Central memory CD8-positive, alpha-beta T cell (primary cell): ENCODE measurements around the gene SLX9.

ENCODE experiments used
- ATAC-seq: fragments of 150-1000 bp; cut with Tn5 transposase; replicated peaks from 2 replicates; pipeline ENCODE4 v1.10.0; 2022; ENCODE audit warnings: mild to moderate bottlenecking, moderate FRiP score, moderate number of reproducible peaks; ENCODE audit not compliant: poor library complexity, severe bottlenecking; ENCODE audit errors: extremely low read depth
- DNase-seq, 2 donors: peaks; one replicate each; pipeline ENCODE4 v3.0.0; 2021; ENCODE audit warnings: low spot score in 2 of 2
- H3K27ac Mint-ChIP-seq: one replicate; pipeline ENCODE4 v1.8.0; 2022; ENCODE audit warnings: low read depth, mild to moderate bottlenecking, moderate library complexity, mixed read lengths
- H3K27me3 Mint-ChIP-seq: one replicate; pipeline ENCODE4 v1.8.0; 2022; ENCODE audit warnings: mixed read lengths
- H3K36me3 Mint-ChIP-seq: one replicate; pipeline ENCODE4 v1.8.0; 2022; ENCODE audit warnings: mild to moderate bottlenecking, moderate library complexity, mixed read lengths; ENCODE audit not compliant: insufficient read depth
- H3K4me1 Mint-ChIP-seq: one replicate; pipeline ENCODE4 v1.8.0; 2022; ENCODE audit warnings: mixed read lengths
- H3K4me3 Mint-ChIP-seq: one replicate; pipeline ENCODE4 v1.8.0; 2022; ENCODE audit warnings: mild to moderate bottlenecking, moderate library complexity, mixed read lengths
- H3K9me3 Mint-ChIP-seq: one replicate; pipeline ENCODE4 v1.8.0; 2022; ENCODE audit warnings: mixed read lengths

SLX9 gene

GRCh38 chr21:44983421-44984206 is 43.8 kb downstream of the SLX9 start:
- DNase-seq: no peak
- H3K9me3 Mint-ChIP-seq: no peaks in the 10 kb centered on the region

GRCh38 chr21:44984428-44984791 is 44.6 kb downstream of the SLX9 start:
- no peaks in the 10 kb centered on the region for H3K9me3 Mint-ChIP-seq
- H3K27ac Mint-ChIP-seq: no peak overlapping the region
- H3K27me3 Mint-ChIP-seq: no peaks in the 10 kb centered on the region
- H3K36me3 Mint-ChIP-seq: no peaks in the 10 kb centered on the region
- H3K4me3 Mint-ChIP-seq: no peak overlapping the region
- ATAC-seq (no peak), DNase-seq (no peak)
- H3K4me1 Mint-ChIP-seq: no peaks in the 10 kb centered on the region

More at GRCh38 chr21:44983421-44984206, 43.8 kb downstream of the SLX9 start:
- no peak for ATAC-seq
- no peaks in the 10 kb centered on the region for H3K36me3 Mint-ChIP-seq
- H3K27ac Mint-ChIP-seq: no peak overlapping the region
- H3K4me1 Mint-ChIP-seq: no peaks in the 10 kb centered on the region
- no peak overlapping the region for H3K4me3 Mint-ChIP-seq
- H3K27me3 Mint-ChIP-seq: no peaks in the 10 kb centered on the region

- no peaks in the 10 kb centered on the region for H3K4me1 Mint-ChIP-seq
- no peaks in the 10 kb centered on the region for H3K36me3 Mint-ChIP-seq
- ATAC-seq: no peak
- no peak overlapping the region for H3K27ac Mint-ChIP-seq
- H3K4me3 Mint-ChIP-seq: no peak overlapping the region
- H3K27me3 Mint-ChIP-seq: no peaks in the 10 kb centered on the region
- no peaks in the 10 kb centered on the region for H3K9me3 Mint-ChIP-seq
- DNase-seq: no peak
Observed at GRCh38 chr21:44984792-44985440, 45.1 kb downstream of the SLX9 start.

GRCh38 chr21:44985441-44986401 is 45.9 kb downstream of the SLX9 start:
- ATAC-seq (no peak), DNase-seq (no peak)
- Mint-ChIP-seq H3K4me3 (no peak overlapping the region), H3K27ac (no peak overlapping the region), H3K36me3 (no peaks in the 10 kb centered on the region), H3K27me3 (no peaks in the 10 kb centered on the region), H3K9me3 (no peaks in the 10 kb centered on the region), H3K4me1 (no peaks in the 10 kb centered on the region)

- DNase-seq (no peak), ATAC-seq (no peak)
- H3K36me3 Mint-ChIP-seq: no peaks in the 10 kb centered on the region
- H3K4me3 Mint-ChIP-seq: no peak overlapping the region
- H3K9me3 Mint-ChIP-seq: no peaks in the 10 kb centered on the region
- H3K27me3 Mint-ChIP-seq: no peaks in the 10 kb centered on the region
- no peaks in the 10 kb centered on the region for H3K4me1 Mint-ChIP-seq
- no peak overlapping the region for H3K27ac Mint-ChIP-seq
Observed at GRCh38 chr21:44986471-44987291, 46.9 kb downstream of the SLX9 start.

- Mint-ChIP-seq H3K36me3 (no peaks in the 10 kb centered on the region), H3K27ac (no peak overlapping the region), H3K27me3 (no peaks in the 10 kb centered on the region), H3K9me3 (no peaks in the 10 kb centered on the region), H3K4me1 (no peaks in the 10 kb centered on the region), H3K4me3 (no peak overlapping the region)
- DNase-seq (no peak), ATAC-seq (no peak)
Observed at GRCh38 chr21:44987301-44987885, 47.6 kb downstream of the SLX9 start.

- Mint-ChIP-seq H3K27me3 (no peaks in the 10 kb centered on the region), H3K36me3 (no peaks in the 10 kb centered on the region), H3K9me3 (no peaks in the 10 kb centered on the region), H3K4me3 (no peak overlapping the region), H3K4me1 (no peaks in the 10 kb centered on the region), H3K27ac (no peak overlapping the region)
- ATAC-seq (no peak), DNase-seq (no peak)
Observed at GRCh38 chr21:44987886-44988606, 48.2 kb downstream of the SLX9 start.

GRCh38 chr21:44988607-44989536 is 49.0 kb downstream of the SLX9 start:
- H3K27me3 Mint-ChIP-seq: no peaks in the 10 kb centered on the region
- no peak overlapping the region for H3K27ac Mint-ChIP-seq
- DNase-seq (no peak), ATAC-seq (no peak)
- H3K4me3 Mint-ChIP-seq: no peak overlapping the region
- no peaks in the 10 kb centered on the region for H3K9me3 Mint-ChIP-seq
- H3K36me3 Mint-ChIP-seq: no peaks in the 10 kb centered on the region
- no peaks in the 10 kb centered on the region for H3K4me1 Mint-ChIP-seq

- DNase-seq: no peak
- Mint-ChIP-seq H3K4me1 (no peaks in the 10 kb centered on the region), H3K27me3 (no peaks in the 10 kb centered on the region), H3K4me3 (no peak overlapping the region), H3K27ac (no peak overlapping the region), H3K36me3 (no peaks in the 10 kb centered on the region), H3K9me3 (no peaks in the 10 kb centered on the region)
- ATAC-seq: no peak
Observed at GRCh38 chr21:44989537-44989886, 49.7 kb downstream of the SLX9 start.

GRCh38 chr21:44989943-44990780 is 50.3 kb downstream of the SLX9 start:
- Mint-ChIP-seq H3K4me1 (no peaks in the 10 kb centered on the region), H3K27me3 (no peaks in the 10 kb centered on the region), H3K27ac (no peak overlapping the region), H3K9me3 (no peaks in the 10 kb centered on the region), H3K4me3 (no peak overlapping the region), H3K36me3 (no peaks in the 10 kb centered on the region)
- no peak for ATAC-seq
- no peak for DNase-seq
